Mucosa of rectum (tissue), 2 donors: ENCODE data around the gene MMAA.

ENCODE experiments used
- H3K27ac ChIP-seq, 2 donors: one replicate each; pipeline ENCODE4 v1.7.0; 2013; ENCODE audit warnings: inconsistent platforms in 2 of 2, low read depth in 2 of 2, low read length in 2 of 2
- H3K27me3 ChIP-seq, 2 donors: one replicate each; pipeline ENCODE4 v1.7.0; 2013; ENCODE audit warnings: low read length in 2 of 2; ENCODE audit not compliant: control insufficient read depth in 2 of 2, insufficient read depth in 2 of 2
- H3K36me3 ChIP-seq, 2 donors: one replicate each; pipeline ENCODE4 v1.7.0; 2013; ENCODE audit warnings: low read length in 2 of 2; ENCODE audit not compliant: control insufficient read depth in 2 of 2, insufficient read depth in 2 of 2
- H3K4me1 ChIP-seq, 2 donors: one replicate each; pipeline ENCODE4 v1.7.0; 2013; ENCODE audit warnings: low read length in 2 of 2, mild to moderate bottlenecking in 1 of 2; ENCODE audit not compliant: control insufficient read depth in 2 of 2, insufficient read depth in 2 of 2
- H3K4me3 ChIP-seq, 2 donors: one replicate each; pipeline ENCODE4 v1.7.0; 2013; ENCODE audit warnings: low read length in 2 of 2
- H3K9ac ChIP-seq, 2 donors: one replicate each; pipeline ENCODE4 v1.7.0; 2013; ENCODE audit warnings: low read length in 2 of 2, low read depth in 1 of 2, mild to moderate bottlenecking in 1 of 2
- H3K9me3 ChIP-seq, 2 donors: one replicate each; pipeline ENCODE4 v1.7.0; 2013; ENCODE audit warnings: low read length in 2 of 2; ENCODE audit not compliant: control insufficient read depth in 2 of 2
- donor health status: healthy.
- donor health status: Normal muscosa, but diverticular disease.

The MMAA gene

DNA sequence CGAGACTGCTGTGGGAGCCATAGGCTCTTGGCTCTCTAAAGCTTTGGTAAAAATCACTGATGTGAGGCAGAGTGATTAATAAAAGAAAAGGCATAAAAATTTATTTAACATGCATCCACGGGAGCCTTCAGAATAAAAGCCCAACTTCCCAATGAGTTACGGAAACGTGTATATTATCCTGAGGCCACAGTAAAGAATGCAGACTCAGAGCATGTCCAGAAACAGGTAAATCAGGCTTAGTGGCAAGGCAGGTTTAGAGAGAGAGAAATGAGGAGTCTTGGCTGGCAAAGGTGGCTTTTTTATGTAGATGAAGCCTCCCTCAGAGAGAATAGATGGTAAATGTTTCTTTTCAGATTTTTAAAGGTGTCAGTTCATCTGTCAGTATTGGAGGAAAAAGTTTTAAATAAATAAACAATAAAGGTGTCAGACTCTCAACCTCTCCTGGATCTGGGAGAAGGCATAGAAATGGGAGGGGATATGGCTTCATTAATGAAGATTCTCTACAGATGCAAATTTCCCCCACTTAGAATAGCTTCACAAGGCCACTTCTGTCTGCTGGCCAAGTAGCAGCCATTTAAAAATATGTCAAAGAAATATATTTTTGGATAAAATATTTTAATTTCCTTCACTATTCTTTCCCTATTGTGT lies 84.8 kb downstream of the MMAA start:
- H3K4me3 ChIP-seq, result no peak overlapping the region
- no peaks in the 10 kb centered on the region for H3K9me3 ChIP-seq

DNA sequence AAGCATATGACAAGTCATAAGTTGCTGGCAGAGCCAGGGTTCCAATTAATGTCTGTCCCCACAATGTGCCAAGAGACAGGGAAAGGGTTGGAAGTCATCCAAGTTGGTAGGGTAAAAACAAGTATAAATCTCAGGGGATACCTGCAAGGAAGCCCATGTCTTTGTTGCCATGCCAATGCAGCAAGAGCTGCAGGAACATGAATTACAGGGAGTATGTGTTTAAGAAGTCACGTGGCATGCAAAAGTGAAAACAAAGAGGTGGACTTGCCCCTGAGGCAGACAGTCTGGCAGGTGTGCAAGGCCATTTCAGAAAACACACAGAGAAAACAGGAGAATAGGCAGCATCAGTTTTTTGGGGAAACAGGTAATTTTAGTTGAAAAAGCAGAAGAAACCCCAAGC lies 90.2 kb downstream of the MMAA start:
- H3K4me1 ChIP-seq, result no peaks in the 10 kb centered on the region
- H3K36me3 ChIP-seq, result no peaks in the 10 kb centered on the region
- H3K9ac ChIP-seq, result no peak overlapping the region
- H3K27me3 ChIP-seq, result no peaks in the 10 kb centered on the region
- no peak overlapping the region for H3K4me3 ChIP-seq
- H3K9me3 ChIP-seq, result no peaks in the 10 kb centered on the region
- H3K27ac ChIP-seq, result no peak overlapping the region

More for the DNA sequence above, 84.8 kb downstream of the MMAA start:
- Histone ChIP-seq H3K27me3 (no peaks in the 10 kb centered on the region), H3K4me1 (no peaks in the 10 kb centered on the region), H3K9ac (no peak overlapping the region), H3K27ac (no peak overlapping the region), H3K36me3 (no peaks in the 10 kb centered on the region)
